HCT116 (cell line): ENCODE data around the gene PAPPA2. TPM values are rescaled to one million over a fixed set of nuclear protein-coding genes. Genes with fewer than 3 reads are reported as not detected.

ENCODE experiments used
- ATAC-seq: fragments of 200-7000 bp; cut with Tn5 transposase; 2 replicates; pipeline ENCODE4 v1.9.1; 2020; ENCODE audit warnings: mild to moderate bottlenecking, moderate library complexity
- BruUV-seq: library from RNA; stranded (reverse); fragments of 400-500 nt; replicated peaks from 2 replicates; lab custom pipeline; 2021; lab: Mats Ljungman, UMichigan
- CTCF ChIA-PET: fragments of 300-600 bp; sonication (Branson Sonifier 250); formaldehyde crosslinking; loops from one replicate; lab custom pipeline; 2021; ENCODE audit warnings: antibody characterized with exemption; lab: Charles Lee
- POLR2A ChIA-PET: fragments of 300-600, 350-600 bp; sonication (Branson Sonifier 250); formaldehyde crosslinking; loops from one replicate; lab custom pipeline; 2021; ENCODE audit warnings: antibody characterized with exemption; lab: Charles Lee
- RAD21 ChIA-PET, 2 experiments: fragments of 300-600 bp; sonication (Branson Sonifier 250); formaldehyde crosslinking; loops; one replicate each; lab custom pipeline; 2023; ENCODE audit warnings: low total read pairs in 2 of 2; ENCODE audit not compliant: uncharacterized antibody in 2 of 2, unreplicated experiment in 2 of 2, low non-redundant PET in 1 of 2; lab: Charles Lee
- DNase-seq: peaks from one replicate; pipeline ENCODE4 v3.0.0-alpha.2; 2010; ENCODE audit warnings: low read depth, low spot score
- H2AFZ ChIP-seq: fragments of 200-600 bp; shearing (Covaris generic), sonication (generic); 2 replicates; pipeline ENCODE4 v1.6.1; 2017; ENCODE audit warnings: low read depth, mixed run types, mixed read lengths, antibody characterized with exemption, low read length; ENCODE audit not compliant: poor library complexity, severe bottlenecking
- H3K27ac ChIP-seq: 2 replicates; pipeline ENCODE4 v1.5.1; 2012; ENCODE audit warnings: low read depth, low read length
- H3K27me3 ChIP-seq: fragments of 200-600 bp; sonication (generic); 2 replicates; pipeline ENCODE4 v1.6.1; 2016; ENCODE audit warnings: mixed run types, low read length, mixed read lengths; ENCODE audit not compliant: insufficient read depth
- H3K36me3 ChIP-seq, 2 experiments: fragments of 200-500 bp in 1 of 2; fragments of 200-600 bp in 1 of 2; sonication (Bioruptor generic) in 1 of 2; sonication (generic) in 1 of 2; 2 replicates each; pipeline versions ENCODE4 v1.5.1 to v1.6.1; 2014 to 2016; ENCODE audit warnings: low read length in 2 of 2, inconsistent platforms in 1 of 2, mixed read lengths in 1 of 2, mixed run types in 1 of 2; ENCODE audit not compliant: insufficient read depth in 2 of 2, control insufficient read depth in 1 of 2
- H3K4me1 ChIP-seq, 2 experiments: fragments of 200-600 bp in 1 of 2; sonication (generic) in 1 of 2; 2 replicates each; pipeline versions ENCODE4 v1.5.1 to v1.6.1; 2012 to 2017; ENCODE audit warnings: low read length in 2 of 2, inconsistent platforms in 1 of 2, mild to moderate bottlenecking in 1 of 2, mixed read lengths in 1 of 2, mixed run types in 1 of 2, moderate library complexity in 1 of 2; ENCODE audit not compliant: insufficient read depth in 2 of 2, control insufficient read depth in 1 of 2
- H3K4me2 ChIP-seq: fragments of 200-600 bp; sonication (generic); 2 replicates; pipeline ENCODE4 v1.6.1; 2017; ENCODE audit warnings: mixed run types, low read length, mixed read lengths
- H3K4me3 ChIP-seq, 2 experiments: fragments of 200-600 bp in 1 of 2; sonication (generic) in 1 of 2; replicated peaks in 1 of 2; 2 replicates each; pipeline ENCODE4 v1.5.1; 2011 to 2016; ENCODE audit warnings: low read length in 2 of 2, control low read depth in 1 of 2, low read depth in 1 of 2, mild to moderate bottlenecking in 1 of 2, mixed read lengths in 1 of 2, mixed run types in 1 of 2
- H3K79me2 ChIP-seq: fragments of 200-600 bp; sonication (generic); 2 replicates; pipeline ENCODE4 v1.6.1; 2017; ENCODE audit warnings: mild to moderate bottlenecking, mixed run types, low read length, moderate library complexity, mixed read lengths; ENCODE audit not compliant: insufficient read depth
- H3K9ac ChIP-seq: fragments of 200-600 bp; sonication (generic); 2 replicates; pipeline ENCODE4 v1.6.1; 2016; ENCODE audit warnings: low read length, mixed read lengths
- H3K9me2 ChIP-seq: fragments of 200-600 bp; sonication (generic), shearing (Covaris generic); 2 replicates; pipeline ENCODE4 v1.6.1; 2017; ENCODE audit warnings: mixed run types, mild to moderate bottlenecking, moderate library complexity; ENCODE audit not compliant: insufficient read depth
- H3K9me3 ChIP-seq, 2 experiments: fragments of 200-500 bp in 1 of 2; fragments of 200-600 bp in 1 of 2; sonication (Bioruptor generic) in 1 of 2; sonication (generic) in 1 of 2; 2 replicates each; pipeline ENCODE4 v1.6.1; 2014 to 2017; ENCODE audit warnings: low read length in 2 of 2, mixed read lengths in 2 of 2, inconsistent platforms in 1 of 2, low read depth in 1 of 2, mild to moderate bottlenecking in 1 of 2, mixed run types in 1 of 2, moderate library complexity in 1 of 2; ENCODE audit not compliant: control insufficient read depth in 1 of 2, insufficient read depth in 1 of 2
- H4K20me1 ChIP-seq: fragments of 200-600 bp; sonication (generic), shearing (Covaris generic); 2 replicates; pipeline ENCODE4 v1.6.1; 2017; ENCODE audit warnings: mixed run types, mild to moderate bottlenecking, moderate library complexity; ENCODE audit not compliant: insufficient read depth
- ELF1 ChIP-seq: IDR thresholded peaks from 2 replicates; pipeline ENCODE4 v1.6.1; 2012; ENCODE audit warnings: low read depth, borderline replicate concordance
- EZH2 ChIP-seq: fragments of 200-600 bp; sonication (generic); IDR thresholded peaks from 2 replicates; pipeline ENCODE4 v1.6.1; 2017; ENCODE audit warnings: antibody characterized with exemption, mixed run types
- MAX ChIP-seq: IDR thresholded peaks from 2 replicates; pipeline ENCODE4 v1.6.1; 2012
- POLR2A ChIP-seq: IDR thresholded peaks from 2 replicates; pipeline ENCODE4 v1.7.0; 2011; ENCODE audit warnings: borderline replicate concordance; ENCODE audit not compliant: insufficient read depth, insufficient read length; ENCODE audit errors: extremely low read depth
- RAD21 ChIP-seq: IDR thresholded peaks from 2 replicates; pipeline ENCODE4 v1.6.1; 2012; ENCODE audit warnings: low read depth, mild to moderate bottlenecking
- SIN3A ChIP-seq: IDR thresholded peaks from 2 replicates; pipeline ENCODE4 v1.6.1; 2012; ENCODE audit warnings: low read depth
- ZNF274 ChIP-seq: fragments of 200-500 bp; sonication (Bioruptor generic); IDR thresholded peaks from 2 replicates; pipeline ENCODE4 v1.6.1; 2014; ENCODE audit warnings: mild to moderate bottlenecking, low read depth, low read length, inconsistent platforms
- intact Hi-C: fragments of 100-400 bp; cut with micrococcal nuclease; formaldehyde crosslinking; loops from 2 replicates; pipeline ENCODE4 v1.10.0; 2022
- total RNA-seq: library from RNA; stranded (reverse); gene quantifications from one replicate; pipeline ENCODE4 v1.2.1, GENCODE V29; 2021; ENCODE audit not compliant: unreplicated experiment
- TF ChIP-seq, protein P1 (sequence below): IDR thresholded peaks from 2 replicates; pipeline ENCODE4 v1.6.1; 2012; ENCODE audit warnings: low read depth

Gene PAPPA2
- total RNA-seq, 1 experiment from 2014 or later = not detected

DNA sequence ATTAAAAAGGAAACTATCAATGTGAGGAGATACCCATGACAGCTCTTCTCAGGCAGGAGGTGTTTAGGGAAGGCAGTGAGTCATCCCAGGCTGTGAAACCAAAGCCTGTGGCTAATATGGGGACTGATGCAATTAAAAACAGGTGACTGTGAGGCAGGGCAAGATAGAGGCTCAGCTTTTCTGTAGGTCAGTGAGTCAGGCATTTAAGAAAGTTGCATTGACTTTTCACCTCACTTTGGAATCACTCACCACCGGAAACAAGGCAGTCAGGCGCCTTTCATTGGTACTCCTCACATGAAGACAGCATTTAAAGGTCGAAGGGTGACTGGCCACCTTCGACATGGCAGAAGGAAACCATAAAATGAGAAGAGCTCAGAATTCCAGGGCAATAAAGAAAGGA is 54.5 kb downstream of the PAPPA2 start:
- no peaks in the 10 kb centered on the region for H3K4me1 ChIP-seq
- no peak overlapping the region for H3K4me2 ChIP-seq
- H3K27ac ChIP-seq = no peak overlapping the region
- RAD21 ChIA-PET = no interaction called here
- TF ChIP-seq SIN3A (no peak), RAD21 (no peak), ZNF274 (no peak), EZH2 (no peak), ELF1 (no peak), POLR2A (no peak)
- TF ChIP-seq, protein P1, sequence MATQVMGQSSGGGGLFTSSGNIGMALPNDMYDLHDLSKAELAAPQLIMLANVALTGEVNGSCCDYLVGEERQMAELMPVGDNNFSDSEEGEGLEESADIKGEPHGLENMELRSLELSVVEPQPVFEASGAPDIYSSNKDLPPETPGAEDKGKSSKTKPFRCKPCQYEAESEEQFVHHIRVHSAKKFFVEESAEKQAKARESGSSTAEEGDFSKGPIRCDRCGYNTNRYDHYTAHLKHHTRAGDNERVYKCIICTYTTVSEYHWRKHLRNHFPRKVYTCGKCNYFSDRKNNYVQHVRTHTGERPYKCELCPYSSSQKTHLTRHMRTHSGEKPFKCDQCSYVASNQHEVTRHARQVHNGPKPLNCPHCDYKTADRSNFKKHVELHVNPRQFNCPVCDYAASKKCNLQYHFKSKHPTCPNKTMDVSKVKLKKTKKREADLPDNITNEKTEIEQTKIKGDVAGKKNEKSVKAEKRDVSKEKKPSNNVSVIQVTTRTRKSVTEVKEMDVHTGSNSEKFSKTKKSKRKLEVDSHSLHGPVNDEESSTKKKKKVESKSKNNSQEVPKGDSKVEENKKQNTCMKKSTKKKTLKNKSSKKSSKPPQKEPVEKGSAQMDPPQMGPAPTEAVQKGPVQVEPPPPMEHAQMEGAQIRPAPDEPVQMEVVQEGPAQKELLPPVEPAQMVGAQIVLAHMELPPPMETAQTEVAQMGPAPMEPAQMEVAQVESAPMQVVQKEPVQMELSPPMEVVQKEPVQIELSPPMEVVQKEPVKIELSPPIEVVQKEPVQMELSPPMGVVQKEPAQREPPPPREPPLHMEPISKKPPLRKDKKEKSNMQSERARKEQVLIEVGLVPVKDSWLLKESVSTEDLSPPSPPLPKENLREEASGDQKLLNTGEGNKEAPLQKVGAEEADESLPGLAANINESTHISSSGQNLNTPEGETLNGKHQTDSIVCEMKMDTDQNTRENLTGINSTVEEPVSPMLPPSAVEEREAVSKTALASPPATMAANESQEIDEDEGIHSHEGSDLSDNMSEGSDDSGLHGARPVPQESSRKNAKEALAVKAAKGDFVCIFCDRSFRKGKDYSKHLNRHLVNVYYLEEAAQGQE = no peak
- no peak overlapping the region for H2AFZ ChIP-seq
- H3K36me3 ChIP-seq = no peaks in the 10 kb centered on the region
- no peak overlapping the region for H3K9ac ChIP-seq
- CTCF ChIA-PET = no interaction called here
- no peaks in the 10 kb centered on the region for H3K9me3 ChIP-seq
- BruUV-seq = no TSS peak
- H4K20me1 ChIP-seq = no peaks in the 10 kb centered on the region
- intact Hi-C loops = no loop called here
- H3K27me3 ChIP-seq = no peaks in the 10 kb centered on the region; the same call in 1 of the 2 replicates
- POLR2A ChIA-PET = no interaction called here
- no peaks in the 10 kb centered on the region for H3K9me2 ChIP-seq
- DNase-seq (no peak), ATAC-seq (no peak)
- H3K4me3 ChIP-seq = no peak overlapping the region
- H3K79me2 ChIP-seq = no peaks in the 10 kb centered on the region

- RAD21 ChIA-PET = no interaction called here
- ATAC-seq (no peak), DNase-seq (no peak)
- no peaks in the 10 kb centered on the region for H3K9me3 ChIP-seq
- no peaks in the 10 kb centered on the region for H3K9me2 ChIP-seq
- intact Hi-C loops = no loop called here
- no peaks in the 10 kb centered on the region for H3K36me3 ChIP-seq
- no peak overlapping the region for H3K27ac ChIP-seq
- no peaks in the 10 kb centered on the region; the same call in 1 of the 2 replicates for H3K27me3 ChIP-seq
- TF ChIP-seq MAX = no peak
- no peak overlapping the region for H2AFZ ChIP-seq
- no TSS peak for BruUV-seq
- CTCF ChIA-PET = no interaction called here
- POLR2A ChIA-PET = no interaction called here
- H3K9ac ChIP-seq = no peak overlapping the region
- H3K79me2 ChIP-seq = no peaks in the 10 kb centered on the region
- H3K4me3 ChIP-seq = no peak overlapping the region
- H3K4me2 ChIP-seq = no peak overlapping the region
- H3K4me1 ChIP-seq = no peaks in the 10 kb centered on the region
- no peaks in the 10 kb centered on the region for H4K20me1 ChIP-seq
Measured at GRCh38 chr1:176521211-176521610, 58.2 kb downstream of the PAPPA2 start.
